Neural progenitor cell (in vitro differentiated cells): ENCODE data around the gene COMMD10.

ENCODE experiments used
- CTCF ChIP-seq: fragments of 200-600 bp; sonication (generic); IDR thresholded peaks from 2 replicates; pipeline ENCODE4 v1.5.1; 2017; ENCODE audit warnings: antibody characterized with exemption, mild to moderate bottlenecking
- EZH2 ChIP-seq: fragments of 200-600 bp; sonication (generic); IDR thresholded peaks from 2 replicates; pipeline ENCODE4 v1.6.1; 2017; ENCODE audit warnings: antibody characterized with exemption, mild to moderate bottlenecking, moderate library complexity

- no peak for TF ChIP-seq CTCF
- TF ChIP-seq EZH2: no peak
These were observed 215.2 kb downstream of the COMMD10 start for GRCh38 chr5:116299746-116300640.
